Brain microvascular endothelial cell (primary cell): ENCODE data around the gene NPAS4.
"Not testable (repeated sequence)": the region's sequence is repeated elsewhere in the genome, so short reads cannot be mapped to it uniquely, and the experiment has no call there.

Experiments used
- DNase-seq: peaks from one replicate; pipeline ENCODE4 v3.0.0-alpha.2; 2020
- H3K27ac ChIP-seq: fragments of 250-450 bp; sonication (Bioruptor Pico); 2 replicates; pipeline ENCODE4 v1.5.1; 2020; ENCODE audit warnings: mild to moderate bottlenecking, moderate library complexity
- H3K27me3 ChIP-seq: fragments of 250-450 bp; sonication (Bioruptor Pico); replicated peaks from 2 replicates; pipeline ENCODE4 v1.5.1; 2020; ENCODE audit warnings: mild to moderate bottlenecking
- H3K36me3 ChIP-seq: fragments of 250-450 bp; sonication (Bioruptor Pico); replicated peaks from 2 replicates; pipeline ENCODE4 v1.5.1; 2020; ENCODE audit warnings: mild to moderate bottlenecking
- H3K4me3 ChIP-seq: 2 replicates; pipeline ENCODE4 v1.5.1; 2011; ENCODE audit warnings: low read depth, mild to moderate bottlenecking, control low read depth, low read length, moderate library complexity
- in situ Hi-C: cut with HindIII; loops from 2 replicates; pipeline ENCODE4 v1.10.0; 2017; ENCODE audit warnings: low sequenced_read_pairs, low pct_ligation_motif_present
- TF ChIP-seq, protein P1 (sequence below): IDR thresholded peaks from 2 replicates; pipeline ENCODE4 v1.5.1; 2011; ENCODE audit warnings: low read depth, mild to moderate bottlenecking, moderate library complexity, low read length, control low read depth, inconsistent platforms; ENCODE audit errors: missing control alignments

Gene NPAS4

GRCh38 chr11:66457826-66458225, 37.0 kb downstream of the NPAS4 start:
- H3K4me3 ChIP-seq, result no peak overlapping the region
- TF ChIP-seq, protein P1, sequence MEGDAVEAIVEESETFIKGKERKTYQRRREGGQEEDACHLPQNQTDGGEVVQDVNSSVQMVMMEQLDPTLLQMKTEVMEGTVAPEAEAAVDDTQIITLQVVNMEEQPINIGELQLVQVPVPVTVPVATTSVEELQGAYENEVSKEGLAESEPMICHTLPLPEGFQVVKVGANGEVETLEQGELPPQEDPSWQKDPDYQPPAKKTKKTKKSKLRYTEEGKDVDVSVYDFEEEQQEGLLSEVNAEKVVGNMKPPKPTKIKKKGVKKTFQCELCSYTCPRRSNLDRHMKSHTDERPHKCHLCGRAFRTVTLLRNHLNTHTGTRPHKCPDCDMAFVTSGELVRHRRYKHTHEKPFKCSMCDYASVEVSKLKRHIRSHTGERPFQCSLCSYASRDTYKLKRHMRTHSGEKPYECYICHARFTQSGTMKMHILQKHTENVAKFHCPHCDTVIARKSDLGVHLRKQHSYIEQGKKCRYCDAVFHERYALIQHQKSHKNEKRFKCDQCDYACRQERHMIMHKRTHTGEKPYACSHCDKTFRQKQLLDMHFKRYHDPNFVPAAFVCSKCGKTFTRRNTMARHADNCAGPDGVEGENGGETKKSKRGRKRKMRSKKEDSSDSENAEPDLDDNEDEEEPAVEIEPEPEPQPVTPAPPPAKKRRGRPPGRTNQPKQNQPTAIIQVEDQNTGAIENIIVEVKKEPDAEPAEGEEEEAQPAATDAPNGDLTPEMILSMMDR, result no peak
- in situ Hi-C loops, result no loop called here
- no peaks in the 10 kb centered on the region for H3K27me3 ChIP-seq
- no peak for DNase-seq
- no peaks in the 10 kb centered on the region for H3K36me3 ChIP-seq
- no peak overlapping the region for H3K27ac ChIP-seq

DNA sequence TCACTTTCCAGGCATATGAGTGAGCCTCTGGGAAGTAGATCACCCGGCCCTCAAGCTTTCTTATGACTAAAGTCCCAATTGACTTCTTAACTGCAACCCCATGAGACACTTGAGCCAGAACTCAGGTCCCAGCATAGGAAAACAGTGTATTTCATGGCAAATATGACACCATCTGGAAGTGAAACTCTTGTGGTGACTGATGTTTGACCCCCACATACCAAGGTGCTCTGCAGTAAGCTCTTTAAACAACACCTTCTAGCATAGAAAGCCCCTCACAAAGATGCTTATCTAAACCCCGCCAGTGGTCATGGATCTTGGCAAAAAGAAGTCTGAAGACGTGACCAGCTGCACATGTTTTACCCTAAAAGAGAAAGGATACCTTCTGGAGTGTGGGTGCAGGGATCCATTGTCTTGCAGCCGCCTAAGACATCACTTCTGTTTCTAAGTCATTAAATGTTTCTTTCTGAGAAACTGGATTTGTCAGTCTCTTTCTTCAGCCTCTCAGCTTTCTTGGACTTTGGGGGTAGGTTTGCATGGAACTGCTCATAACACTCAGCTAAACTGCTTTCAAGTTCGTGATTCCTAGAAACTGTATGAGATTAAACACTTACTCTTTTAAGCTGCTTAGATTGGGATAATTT, 38.4 kb downstream of the NPAS4 start:
- H3K4me3 ChIP-seq, result no peak overlapping the region
- TF ChIP-seq, protein P1, result no peak
- DNase-seq, result no peak
- H3K27me3 ChIP-seq, result no peaks in the 10 kb centered on the region
- H3K27ac ChIP-seq, result no peak overlapping the region
- no peaks in the 10 kb centered on the region for H3K36me3 ChIP-seq
- in situ Hi-C loops, result no loop called here

GRCh38 chr11:66462010-66462409, 41.2 kb downstream of the NPAS4 start:
- Histone ChIP-seq H3K27ac (no peak overlapping the region), H3K36me3 (no peaks in the 10 kb centered on the region), H3K27me3 (no peaks in the 10 kb centered on the region), H3K4me3 (no peak overlapping the region)
- DNase-seq, result no peak
- TF ChIP-seq, protein P1, result no peak
- in situ Hi-C loops, result no loop called here

DNA sequence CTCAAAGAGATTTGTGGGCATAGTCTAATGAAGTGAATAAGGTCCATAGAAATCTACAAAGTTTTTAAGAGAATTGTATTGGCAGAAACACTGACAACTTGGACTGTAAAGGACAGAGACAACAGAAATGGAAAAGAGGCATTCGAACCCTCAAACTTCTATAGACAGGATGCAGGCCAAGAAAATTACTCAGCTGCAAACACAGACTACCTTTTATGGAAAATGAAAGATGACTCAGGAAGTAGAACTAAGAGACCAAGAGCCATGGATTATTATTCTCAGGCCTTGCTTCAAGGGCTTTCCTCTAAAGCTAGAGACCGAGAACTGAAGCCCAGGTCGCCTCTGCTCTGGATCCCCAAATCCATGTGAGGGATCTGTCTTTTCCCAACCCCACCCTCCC, 42.1 kb downstream of the NPAS4 start:
- Histone ChIP-seq H3K27me3 (no peaks in the 10 kb centered on the region), H3K4me3 (no peak overlapping the region), H3K36me3 (no peaks in the 10 kb centered on the region), H3K27ac (no peak overlapping the region)
- no peak for DNase-seq
- in situ Hi-C loops, result no loop called here
- TF ChIP-seq, protein P1, result no peak

GRCh38 chr11:66464116-66464515, 43.3 kb downstream of the NPAS4 start:
- H3K27ac ChIP-seq, DNase-seq, H3K27me3 ChIP-seq, H3K4me3 ChIP-seq, H3K36me3 ChIP-seq, in situ Hi-C loops: not testable (repeated sequence)

DNA sequence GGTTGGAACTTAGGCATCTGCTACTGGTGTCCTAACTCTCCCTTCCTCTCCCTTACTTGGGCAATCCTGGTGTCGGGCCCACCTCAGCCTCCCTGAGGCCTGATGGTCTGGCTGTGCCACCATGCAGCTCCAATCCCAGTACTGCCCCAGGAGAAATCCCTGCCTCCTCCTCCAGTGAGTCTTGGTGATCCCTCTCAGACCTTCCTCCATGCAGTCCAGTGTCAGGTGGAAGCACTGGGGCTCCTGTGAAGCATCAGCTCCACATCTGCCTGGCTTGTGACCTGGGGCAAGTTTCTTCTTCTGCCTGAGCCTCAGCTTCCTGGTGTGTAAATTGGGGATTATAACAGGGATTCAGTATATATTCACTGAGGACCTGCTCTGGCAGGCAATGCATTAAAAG, 44.1 kb downstream of the NPAS4 start:
- H3K4me3 ChIP-seq, result no peak overlapping the region
- TF ChIP-seq, protein P1, result no peak
- no peaks in the 10 kb centered on the region for H3K27me3 ChIP-seq
- H3K36me3 ChIP-seq, result no peaks in the 10 kb centered on the region
- DNase-seq, result no peak
- in situ Hi-C loops, result no loop called here
- no peak overlapping the region for H3K27ac ChIP-seq
